Transverse colon (tissue), 4 donors: ENCODE measurements around the gene SOX2.

Source experiments
- CTCF ChIP-seq, 5 experiments: fragments of 200-600 bp in 3 of 5; fragments of 450-650 bp in 2 of 5; sonication (generic) in 3 of 5; IDR thresholded peaks; 1 replicate in 2 of 5; 2 replicates in 3 of 5; pipeline ENCODE4 v1.5.1; 2016 to 2017; ENCODE audit warnings: antibody characterized with exemption in 5 of 5, inconsistent platforms in 3 of 5, mild to moderate bottlenecking in 2 of 5, moderate library complexity in 1 of 5
- EP300 ChIP-seq: sonication (generic); formaldehyde crosslinking; IDR thresholded peaks from one replicate; pipeline ENCODE4 v1.6.1; 2017; ENCODE audit warnings: antibody characterized with exemption, low read depth
- POLR2A ChIP-seq: fragments of 450-650 bp; IDR thresholded peaks from one replicate; pipeline ENCODE4 v1.6.1; 2016; ENCODE audit warnings: antibody characterized with exemption, mild to moderate bottlenecking, moderate library complexity
- POLR2AphosphoS5 ChIP-seq, 3 donors: sonication (generic); formaldehyde crosslinking; IDR thresholded peaks; one replicate each; pipeline ENCODE4 v1.6.1; 2016; ENCODE audit warnings: antibody characterized with exemption in 3 of 3

DNA sequence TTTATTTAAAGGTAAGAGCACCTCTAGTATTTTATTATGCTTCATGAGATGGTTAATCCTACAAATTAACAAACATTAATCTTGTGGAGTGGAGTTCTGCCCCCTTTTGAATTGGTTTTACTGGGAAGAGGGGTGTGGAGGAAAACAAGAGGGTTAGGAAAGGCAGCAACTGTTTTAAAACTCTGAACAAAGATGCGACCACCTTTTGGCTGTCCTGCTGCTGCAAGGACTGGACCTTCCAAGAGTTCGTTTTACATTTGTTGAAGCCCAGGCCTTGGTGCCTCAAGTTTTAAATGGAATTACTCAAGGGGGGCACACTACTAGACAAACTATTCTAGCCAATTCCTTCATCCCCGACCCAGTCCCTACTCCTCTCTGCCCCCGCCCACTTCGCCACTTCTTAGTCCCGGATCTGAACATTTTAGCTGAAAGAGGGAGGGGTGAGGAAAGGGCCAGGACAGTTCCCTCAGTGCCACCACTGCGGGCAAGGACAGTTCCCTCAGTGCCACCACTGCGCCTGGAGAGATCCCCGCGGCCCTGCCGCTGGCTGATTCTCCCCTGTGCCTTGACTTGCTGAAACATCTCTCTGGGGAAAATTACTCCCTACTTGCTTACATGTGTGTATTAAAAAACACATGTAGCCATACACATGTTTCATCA, 11.2 kb downstream of the SOX2 start:
- TF ChIP-seq CTCF (IDR thresholded peaks at IDR 0.05) (no peak), EP300 (no peak), POLR2A (no peak), POLR2AphosphoS5 (IDR thresholded peaks at IDR 0.05) (no peak)
